ENCODE results near the gene RAB29.

DNA sequence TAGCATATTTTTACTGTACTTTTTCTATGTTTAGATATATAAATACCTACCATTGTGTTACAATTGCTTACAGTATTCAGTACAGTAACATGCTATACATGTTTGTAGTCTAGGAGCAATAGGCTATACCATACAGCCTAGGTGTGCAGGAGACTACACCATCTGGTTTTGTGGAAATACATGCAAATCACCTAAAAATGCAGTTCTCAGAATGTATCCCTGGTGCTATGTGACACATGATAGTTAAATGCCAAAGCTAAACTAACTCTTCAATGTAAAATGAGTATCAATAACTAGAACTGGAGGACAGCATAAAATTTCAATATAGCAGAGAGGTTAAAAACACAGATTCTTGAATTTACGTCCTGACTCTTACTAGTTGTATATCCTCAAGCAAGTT, 40.1 kb downstream of the RAB29 start:
- TF ChIP-seq, protein P1, sequence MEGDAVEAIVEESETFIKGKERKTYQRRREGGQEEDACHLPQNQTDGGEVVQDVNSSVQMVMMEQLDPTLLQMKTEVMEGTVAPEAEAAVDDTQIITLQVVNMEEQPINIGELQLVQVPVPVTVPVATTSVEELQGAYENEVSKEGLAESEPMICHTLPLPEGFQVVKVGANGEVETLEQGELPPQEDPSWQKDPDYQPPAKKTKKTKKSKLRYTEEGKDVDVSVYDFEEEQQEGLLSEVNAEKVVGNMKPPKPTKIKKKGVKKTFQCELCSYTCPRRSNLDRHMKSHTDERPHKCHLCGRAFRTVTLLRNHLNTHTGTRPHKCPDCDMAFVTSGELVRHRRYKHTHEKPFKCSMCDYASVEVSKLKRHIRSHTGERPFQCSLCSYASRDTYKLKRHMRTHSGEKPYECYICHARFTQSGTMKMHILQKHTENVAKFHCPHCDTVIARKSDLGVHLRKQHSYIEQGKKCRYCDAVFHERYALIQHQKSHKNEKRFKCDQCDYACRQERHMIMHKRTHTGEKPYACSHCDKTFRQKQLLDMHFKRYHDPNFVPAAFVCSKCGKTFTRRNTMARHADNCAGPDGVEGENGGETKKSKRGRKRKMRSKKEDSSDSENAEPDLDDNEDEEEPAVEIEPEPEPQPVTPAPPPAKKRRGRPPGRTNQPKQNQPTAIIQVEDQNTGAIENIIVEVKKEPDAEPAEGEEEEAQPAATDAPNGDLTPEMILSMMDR (IDR thresholded peaks at IDR 0.05), result no peak
- TF ChIP-seq, protein P2, sequence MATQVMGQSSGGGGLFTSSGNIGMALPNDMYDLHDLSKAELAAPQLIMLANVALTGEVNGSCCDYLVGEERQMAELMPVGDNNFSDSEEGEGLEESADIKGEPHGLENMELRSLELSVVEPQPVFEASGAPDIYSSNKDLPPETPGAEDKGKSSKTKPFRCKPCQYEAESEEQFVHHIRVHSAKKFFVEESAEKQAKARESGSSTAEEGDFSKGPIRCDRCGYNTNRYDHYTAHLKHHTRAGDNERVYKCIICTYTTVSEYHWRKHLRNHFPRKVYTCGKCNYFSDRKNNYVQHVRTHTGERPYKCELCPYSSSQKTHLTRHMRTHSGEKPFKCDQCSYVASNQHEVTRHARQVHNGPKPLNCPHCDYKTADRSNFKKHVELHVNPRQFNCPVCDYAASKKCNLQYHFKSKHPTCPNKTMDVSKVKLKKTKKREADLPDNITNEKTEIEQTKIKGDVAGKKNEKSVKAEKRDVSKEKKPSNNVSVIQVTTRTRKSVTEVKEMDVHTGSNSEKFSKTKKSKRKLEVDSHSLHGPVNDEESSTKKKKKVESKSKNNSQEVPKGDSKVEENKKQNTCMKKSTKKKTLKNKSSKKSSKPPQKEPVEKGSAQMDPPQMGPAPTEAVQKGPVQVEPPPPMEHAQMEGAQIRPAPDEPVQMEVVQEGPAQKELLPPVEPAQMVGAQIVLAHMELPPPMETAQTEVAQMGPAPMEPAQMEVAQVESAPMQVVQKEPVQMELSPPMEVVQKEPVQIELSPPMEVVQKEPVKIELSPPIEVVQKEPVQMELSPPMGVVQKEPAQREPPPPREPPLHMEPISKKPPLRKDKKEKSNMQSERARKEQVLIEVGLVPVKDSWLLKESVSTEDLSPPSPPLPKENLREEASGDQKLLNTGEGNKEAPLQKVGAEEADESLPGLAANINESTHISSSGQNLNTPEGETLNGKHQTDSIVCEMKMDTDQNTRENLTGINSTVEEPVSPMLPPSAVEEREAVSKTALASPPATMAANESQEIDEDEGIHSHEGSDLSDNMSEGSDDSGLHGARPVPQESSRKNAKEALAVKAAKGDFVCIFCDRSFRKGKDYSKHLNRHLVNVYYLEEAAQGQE (IDR thresholded peaks at IDR 0.05; ENCODE audit: insufficient read depth in 1 of 2, low read depth in 2 of 2, low read length in 1 of 2), result no peak
- TF ChIP-seq TCF7L2 (IDR thresholded peaks at IDR 0.05; ENCODE audit: low read depth, low read length) (no peak), POLR2AphosphoS5 (IDR thresholded peaks at IDR 0.05; ENCODE audit: low read depth, low read length) (no peak), SIN3A (IDR thresholded peaks at IDR 0.05; ENCODE audit: borderline replicate concordance, insufficient read depth, low read depth, low read length) (no peak)
